Glutamatergic neuron (in vitro differentiated cells): ENCODE results near the gene HNRNPA3. TPM values are rescaled to one million over a fixed set of nuclear protein-coding genes. Genes with fewer than 3 reads are reported as not detected.
"Not testable (repeated sequence)": the region's sequence is repeated elsewhere in the genome, so short reads cannot be mapped to it uniquely, and the experiment has no call there.

Experiments
- DNase-seq: peaks from one replicate; pipeline ENCODE4 v3.0.0; 2022
- H3K27ac Mint-ChIP-seq: one replicate; pipeline ENCODE4 v1.8.0; 2020; ENCODE audit warnings: mild to moderate bottlenecking, mixed read lengths, inconsistent platforms; ENCODE audit not compliant: unreplicated experiment
- H3K27me3 Mint-ChIP-seq: one replicate; pipeline ENCODE4 v1.8.0; 2020; ENCODE audit warnings: mild to moderate bottlenecking, moderate library complexity, mixed read lengths, inconsistent platforms; ENCODE audit not compliant: unreplicated experiment
- H3K36me3 Mint-ChIP-seq: one replicate; pipeline ENCODE4 v1.8.0; 2020; ENCODE audit warnings: mild to moderate bottlenecking, mixed read lengths, inconsistent platforms; ENCODE audit not compliant: unreplicated experiment
- H3K4me1 Mint-ChIP-seq: one replicate; pipeline ENCODE4 v1.8.0; 2020; ENCODE audit warnings: mild to moderate bottlenecking, low read depth, mixed read lengths, inconsistent platforms; ENCODE audit not compliant: unreplicated experiment
- H3K4me3 Mint-ChIP-seq: one replicate; pipeline ENCODE4 v1.8.0; 2020; ENCODE audit warnings: mild to moderate bottlenecking, mixed read lengths, inconsistent platforms; ENCODE audit not compliant: unreplicated experiment
- H3K9me3 Mint-ChIP-seq: one replicate; pipeline ENCODE4 v1.8.0; 2020; ENCODE audit warnings: mild to moderate bottlenecking, moderate library complexity, mixed read lengths, inconsistent platforms; ENCODE audit not compliant: unreplicated experiment
- total RNA-seq: library from RNA; stranded (reverse); fragmentation: NEBNext Ultra II Directional; extraction: Animal tissue kit (Norgen Biotek cat#: 25700); gene quantifications from one replicate; pipeline ENCODE4 v1.2.1, GENCODE V29; 2021; ENCODE audit not compliant: unreplicated experiment
- TF ChIP-seq, protein P1 (sequence below): fragments of 200-600 bp; sonication (generic); IDR thresholded peaks from one replicate; pipeline ENCODE4 v1.5.0; 2021; ENCODE audit not compliant: partially characterized antibody, unreplicated experiment

The HNRNPA3 gene
- total RNA-seq, 1 donor from 2014 or later, result 251 TPM

GRCh38 chr2:177180269-177181000, 32.2 kb upstream of the HNRNPA3 start:
- Mint-ChIP-seq H3K27ac (no peak overlapping the region), H3K27me3 (peaks cover 2% of the 10 kb centered on the region), H3K36me3 (no peaks in the 10 kb centered on the region)

GRCh38 chr2:177183860-177184259, 28.7 kb upstream of the HNRNPA3 start:
- TF ChIP-seq, protein P1, sequence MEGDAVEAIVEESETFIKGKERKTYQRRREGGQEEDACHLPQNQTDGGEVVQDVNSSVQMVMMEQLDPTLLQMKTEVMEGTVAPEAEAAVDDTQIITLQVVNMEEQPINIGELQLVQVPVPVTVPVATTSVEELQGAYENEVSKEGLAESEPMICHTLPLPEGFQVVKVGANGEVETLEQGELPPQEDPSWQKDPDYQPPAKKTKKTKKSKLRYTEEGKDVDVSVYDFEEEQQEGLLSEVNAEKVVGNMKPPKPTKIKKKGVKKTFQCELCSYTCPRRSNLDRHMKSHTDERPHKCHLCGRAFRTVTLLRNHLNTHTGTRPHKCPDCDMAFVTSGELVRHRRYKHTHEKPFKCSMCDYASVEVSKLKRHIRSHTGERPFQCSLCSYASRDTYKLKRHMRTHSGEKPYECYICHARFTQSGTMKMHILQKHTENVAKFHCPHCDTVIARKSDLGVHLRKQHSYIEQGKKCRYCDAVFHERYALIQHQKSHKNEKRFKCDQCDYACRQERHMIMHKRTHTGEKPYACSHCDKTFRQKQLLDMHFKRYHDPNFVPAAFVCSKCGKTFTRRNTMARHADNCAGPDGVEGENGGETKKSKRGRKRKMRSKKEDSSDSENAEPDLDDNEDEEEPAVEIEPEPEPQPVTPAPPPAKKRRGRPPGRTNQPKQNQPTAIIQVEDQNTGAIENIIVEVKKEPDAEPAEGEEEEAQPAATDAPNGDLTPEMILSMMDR, result no peak
- Mint-ChIP-seq H3K36me3 (no peaks in the 10 kb centered on the region), H3K27me3 (no peaks in the 10 kb centered on the region), H3K4me1 (peaks cover 3% of the 10 kb centered on the region), H3K4me3 (no peak overlapping the region), H3K27ac (no peak overlapping the region), H3K9me3 (peaks cover 2% of the 10 kb centered on the region)
- no peak for DNase-seq

More at GRCh38 chr2:177180269-177181000, 32.2 kb upstream of the HNRNPA3 start:
- TF ChIP-seq, protein P1, result no peak
- H3K9me3 Mint-ChIP-seq, result no peaks in the 10 kb centered on the region
- H3K4me1 Mint-ChIP-seq, result no peaks in the 10 kb centered on the region
- H3K4me3 Mint-ChIP-seq, result no peak overlapping the region
- DNase-seq, result no peak

GRCh38 chr2:177184606-177185005, 28.0 kb upstream of the HNRNPA3 start:
- no peak overlapping the region for H3K27ac Mint-ChIP-seq
- no peaks in the 10 kb centered on the region for H3K36me3 Mint-ChIP-seq
- no peak for DNase-seq
- peaks cover 3% of the 10 kb centered on the region for H3K4me1 Mint-ChIP-seq
- no peak overlapping the region for H3K4me3 Mint-ChIP-seq
- H3K9me3 Mint-ChIP-seq, result peaks cover 2% of the 10 kb centered on the region
- no peaks in the 10 kb centered on the region for H3K27me3 Mint-ChIP-seq
- TF ChIP-seq, protein P1, result no peak

GRCh38 chr2:177186038-177186437, 26.6 kb upstream of the HNRNPA3 start:
- not testable (repeated sequence) for H3K27me3 Mint-ChIP-seq, H3K4me3 Mint-ChIP-seq, H3K9me3 Mint-ChIP-seq, H3K36me3 Mint-ChIP-seq, H3K4me1 Mint-ChIP-seq, DNase-seq, H3K27ac Mint-ChIP-seq

- H3K27ac Mint-ChIP-seq, result no peak overlapping the region
- peaks cover 3% of the 10 kb centered on the region for H3K4me1 Mint-ChIP-seq
- no peaks in the 10 kb centered on the region for H3K36me3 Mint-ChIP-seq
- peaks cover 2% of the 10 kb centered on the region for H3K9me3 Mint-ChIP-seq
- H3K4me3 Mint-ChIP-seq, result no peak overlapping the region
- no peak for DNase-seq
- TF ChIP-seq, protein P1, result no peak
- no peaks in the 10 kb centered on the region for H3K27me3 Mint-ChIP-seq
Measured at GRCh38 chr2:177187631-177188312, 24.8 kb upstream of the HNRNPA3 start.
